NOMO-1 (cell line): ENCODE data around the gene CHFR.
"Not testable (repeated sequence)": the region's sequence is repeated elsewhere in the genome, so short reads cannot be mapped to it uniquely, and the experiment has no call there.

Experiments
- DNase-seq, 2 experiments: peaks; one replicate each; lab custom pipeline; 2025; ENCODE audit not compliant: unreplicated experiment in 2 of 2; lab: John Stamatoyannopoulos, UW

Gene CHFR

DNA sequence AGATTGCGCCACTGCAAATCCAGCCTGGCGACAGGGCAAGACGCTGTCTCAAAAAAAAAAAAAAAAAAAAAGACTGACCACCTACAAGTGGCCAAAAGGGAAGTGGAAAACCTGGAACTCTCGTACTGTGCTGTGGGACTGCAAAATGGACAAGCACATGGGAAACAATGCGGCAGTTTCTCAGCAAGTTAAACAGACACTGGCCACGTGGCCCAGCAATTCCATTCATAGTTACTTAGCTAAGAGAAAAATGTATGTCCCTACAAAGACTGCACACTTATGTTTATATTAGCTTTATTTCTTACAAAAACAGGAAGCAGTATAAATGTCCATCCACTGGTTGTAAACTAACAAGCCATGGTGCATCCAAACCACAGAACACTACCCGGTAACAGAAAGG lies 5.6 kb downstream of the CHFR start:
- DNase-seq: no peak

DNA sequence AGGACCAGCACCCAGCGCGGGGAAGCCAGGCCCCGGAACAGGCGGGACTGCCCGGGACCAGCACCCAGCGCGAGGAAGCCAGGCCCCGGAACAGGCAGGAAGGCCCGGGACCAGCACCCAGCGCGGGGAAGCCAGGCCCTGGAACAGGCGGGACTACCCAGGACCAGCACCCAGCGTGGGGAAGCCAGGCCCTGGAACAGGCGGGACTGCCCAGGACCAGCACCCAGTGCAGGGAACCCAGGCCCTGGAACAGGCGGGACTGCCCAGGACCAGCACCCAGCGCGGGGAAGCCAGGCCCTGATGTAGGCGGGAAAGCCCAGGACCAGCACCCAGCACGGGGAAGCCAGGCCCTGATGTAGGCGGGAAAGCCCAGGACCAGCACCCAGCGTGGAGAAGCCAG lies 12.8 kb downstream of the CHFR start:
- not testable (repeated sequence) for DNase-seq

DNA sequence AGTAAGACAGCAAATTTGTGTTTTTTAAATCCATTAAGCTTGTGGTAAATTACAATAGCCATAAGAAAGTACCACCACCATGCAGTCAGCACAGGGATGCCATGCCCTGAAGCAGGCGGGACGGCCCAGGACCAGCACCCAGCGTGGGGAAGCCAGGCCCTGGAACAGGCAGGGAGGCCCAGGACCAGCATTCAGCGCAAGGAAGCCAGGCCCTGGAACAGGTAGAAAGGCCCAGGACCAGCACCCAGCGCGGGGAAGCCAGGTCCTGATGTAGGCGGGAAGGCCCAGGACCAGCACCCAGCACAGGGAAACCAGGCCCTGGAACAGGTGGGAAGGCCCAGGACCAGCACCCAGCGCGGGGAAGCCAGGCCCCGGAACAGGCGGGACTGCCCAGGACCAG lies 13.2 kb downstream of the CHFR start:
- DNase-seq: no peak

DNA sequence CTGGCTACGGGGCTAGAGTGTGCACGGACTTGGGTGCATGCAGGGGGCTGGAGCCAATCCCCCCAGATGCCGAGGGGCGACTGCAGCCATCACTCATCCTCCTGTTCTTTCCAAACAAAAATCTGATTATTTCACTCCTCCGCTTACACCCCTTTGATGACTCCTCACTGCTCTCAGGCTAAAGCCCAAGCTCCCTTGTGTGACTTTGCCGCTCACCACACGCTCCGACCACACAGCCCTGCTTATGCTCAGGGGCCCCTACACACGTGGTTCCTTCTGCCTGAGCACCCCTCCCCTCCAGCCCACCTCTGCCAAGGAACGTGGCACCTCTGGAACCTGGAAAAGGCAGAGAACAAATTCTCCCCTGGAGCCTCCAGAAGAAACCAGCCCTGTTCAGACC lies 13.7 kb downstream of the CHFR start:
- DNase-seq: no peak

DNA sequence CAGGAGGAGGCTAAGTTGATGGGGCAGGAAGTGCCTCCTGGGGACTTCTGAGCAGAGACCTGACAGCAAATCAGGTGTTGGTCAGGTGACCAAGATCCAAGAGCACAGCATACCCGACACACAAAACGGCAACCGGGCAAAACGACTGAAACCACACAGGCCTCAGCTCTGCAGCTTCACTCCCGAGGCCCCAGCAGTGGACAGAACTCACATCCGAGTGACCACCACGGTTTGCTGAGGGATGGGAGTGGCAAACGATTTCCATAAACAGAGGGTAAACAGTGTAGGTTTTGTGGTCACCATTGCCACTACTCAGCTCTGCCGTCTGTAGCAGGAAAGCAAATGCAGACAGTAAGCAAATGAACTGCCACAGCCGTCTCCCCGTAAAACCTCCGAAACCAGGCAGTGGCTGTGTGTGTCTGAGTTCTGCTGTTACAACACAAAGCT lies 14.4 kb downstream of the CHFR start:
- DNase-seq: no peak

DNA sequence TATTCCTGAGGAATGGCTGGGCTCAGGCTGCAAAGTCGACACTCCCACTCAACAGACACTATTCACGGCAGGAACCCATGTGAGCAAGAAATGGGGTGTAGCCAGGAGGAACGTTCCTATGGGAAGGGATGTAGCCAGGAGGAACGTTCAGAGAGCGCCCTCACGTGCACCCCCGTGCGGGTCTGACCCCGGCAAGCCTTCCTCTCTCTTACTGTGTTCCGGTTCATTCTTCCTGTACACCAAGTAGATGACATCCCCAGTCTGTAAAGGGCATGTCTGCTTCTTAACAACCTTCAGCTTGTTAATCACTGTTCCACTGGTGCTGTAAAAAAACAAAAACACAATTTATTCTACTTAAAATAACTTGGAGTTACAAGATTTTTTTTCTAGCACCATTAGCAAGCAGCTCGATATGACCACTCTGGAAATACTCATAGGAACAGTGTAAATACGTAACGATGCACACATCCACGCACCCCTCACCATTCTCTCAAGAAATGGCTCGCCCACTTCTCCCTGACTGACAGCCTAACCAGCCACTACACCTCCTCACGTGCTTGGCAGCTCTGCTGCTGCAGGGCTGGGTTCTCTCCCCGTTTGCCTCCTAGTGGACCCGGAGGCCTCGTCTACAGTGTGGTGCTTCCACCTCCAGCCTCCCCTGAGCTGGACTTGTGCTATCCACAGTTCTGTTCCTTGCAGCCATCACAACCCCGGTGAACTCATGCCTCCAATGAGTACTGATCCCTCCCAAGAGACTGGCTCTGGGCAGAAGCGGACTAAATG lies 15.1 kb downstream of the CHFR start:
- no peak for DNase-seq

DNA sequence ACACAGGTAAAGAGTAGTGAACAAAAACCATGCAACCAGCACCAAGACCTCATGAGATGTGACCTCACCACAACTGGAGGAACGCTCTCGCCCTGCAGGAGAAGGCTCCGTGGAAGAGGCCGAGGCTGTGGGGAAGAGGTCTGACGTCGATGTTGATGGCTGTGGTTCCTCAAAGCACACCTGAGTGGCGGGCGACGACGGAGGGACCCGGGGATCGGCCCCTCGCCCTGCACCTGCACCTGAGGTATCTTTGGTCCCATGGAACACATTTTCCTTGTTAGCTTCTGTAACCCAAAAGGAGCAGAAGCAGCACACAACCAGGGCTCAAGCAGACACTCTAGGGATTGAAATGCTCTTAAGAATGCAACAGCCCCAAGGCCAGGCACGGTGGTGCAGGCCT lies 17.9 kb downstream of the CHFR start:
- no peak for DNase-seq

DNA sequence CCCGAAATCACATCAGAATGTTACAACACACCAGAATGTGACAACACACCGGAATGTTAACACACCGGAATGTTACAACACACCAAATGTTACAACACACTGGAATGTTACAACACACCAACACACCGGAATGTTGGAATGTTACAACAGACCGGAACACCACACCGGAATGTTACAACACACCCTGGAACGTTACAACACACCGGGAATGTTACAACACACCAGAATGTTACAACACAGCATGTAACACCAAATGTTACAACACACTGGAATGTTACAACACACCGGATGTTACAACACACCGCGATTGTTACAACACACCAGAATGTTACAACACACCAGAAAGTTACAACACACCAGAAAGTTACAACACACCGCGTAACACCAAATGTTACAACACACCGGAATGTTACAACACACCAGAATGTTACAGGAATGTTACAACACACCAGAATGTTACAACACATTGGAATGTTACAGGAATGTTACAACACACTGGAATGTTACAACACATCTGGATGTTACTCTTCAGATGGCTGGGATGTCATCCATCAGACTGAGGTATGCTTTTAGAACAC lies 21.1 kb downstream of the CHFR start:
- no peak for DNase-seq

DNA sequence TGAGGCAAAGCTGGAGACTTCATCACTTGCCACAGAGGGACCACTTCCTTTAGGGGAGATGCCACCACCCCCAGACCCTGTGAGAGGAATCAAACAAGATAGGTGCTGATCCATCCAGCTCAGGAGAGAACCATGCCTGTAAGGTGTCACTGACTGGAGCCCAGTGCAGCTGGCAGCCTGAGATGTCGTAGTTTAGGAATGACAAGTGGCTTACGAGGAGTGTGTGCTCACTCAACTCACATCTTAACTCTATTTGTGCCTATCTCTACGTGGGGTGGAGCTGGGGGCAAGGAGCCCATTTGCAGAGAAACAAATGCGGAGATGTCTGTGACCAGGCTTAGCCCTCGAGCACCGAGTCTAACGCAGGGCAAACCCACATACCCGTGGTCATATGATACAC lies 25.8 kb downstream of the CHFR start:
- no peak for DNase-seq

DNA sequence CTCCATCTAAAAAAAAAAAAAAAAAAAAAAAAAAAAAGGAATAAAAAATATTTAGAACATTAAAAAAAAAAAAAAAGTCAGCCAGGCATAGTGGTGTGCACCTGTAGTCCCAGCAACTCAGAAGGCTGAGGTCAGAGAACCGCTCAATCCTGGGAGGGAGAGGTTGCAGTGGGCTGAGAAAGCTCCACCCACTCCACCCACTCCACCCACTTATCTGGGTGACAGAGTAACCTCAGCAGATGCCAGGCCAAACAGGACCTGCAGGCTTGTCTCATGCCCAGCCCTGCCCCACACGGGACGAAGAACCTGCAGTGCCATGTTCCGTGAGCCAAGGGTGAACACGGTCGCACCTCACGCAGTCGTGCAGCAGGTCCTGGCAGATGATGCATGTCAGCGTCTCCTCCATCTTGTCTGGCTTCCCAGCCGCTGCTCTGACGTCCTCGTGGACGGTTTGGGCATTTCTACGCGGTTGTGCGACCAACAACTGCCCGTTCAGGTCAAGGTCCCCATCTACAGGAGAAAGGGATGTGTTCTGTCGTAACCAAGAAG lies 28.6 kb downstream of the CHFR start:
- DNase-seq: no peak

DNA sequence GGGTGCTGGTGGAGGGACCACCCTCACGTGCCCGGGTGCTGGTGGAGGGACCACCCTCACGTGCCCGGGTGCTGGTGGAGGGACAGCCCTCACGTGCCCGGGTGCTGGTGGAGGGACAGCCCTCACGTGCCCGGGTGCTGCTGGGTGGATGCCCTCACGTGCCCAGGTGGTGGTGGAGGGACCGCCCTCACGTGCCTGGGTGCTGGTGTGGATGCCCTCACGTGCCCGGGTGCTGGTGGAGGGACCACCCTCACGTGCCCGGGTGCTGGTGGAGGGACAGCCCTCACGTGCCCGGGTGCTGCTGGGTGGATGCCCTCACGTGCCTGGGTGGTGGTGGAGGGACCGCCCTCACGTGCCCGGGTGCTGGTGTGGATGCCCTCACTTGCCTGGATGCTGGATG lies 30.4 kb downstream of the CHFR start:
- not testable (repeated sequence) for DNase-seq

DNA sequence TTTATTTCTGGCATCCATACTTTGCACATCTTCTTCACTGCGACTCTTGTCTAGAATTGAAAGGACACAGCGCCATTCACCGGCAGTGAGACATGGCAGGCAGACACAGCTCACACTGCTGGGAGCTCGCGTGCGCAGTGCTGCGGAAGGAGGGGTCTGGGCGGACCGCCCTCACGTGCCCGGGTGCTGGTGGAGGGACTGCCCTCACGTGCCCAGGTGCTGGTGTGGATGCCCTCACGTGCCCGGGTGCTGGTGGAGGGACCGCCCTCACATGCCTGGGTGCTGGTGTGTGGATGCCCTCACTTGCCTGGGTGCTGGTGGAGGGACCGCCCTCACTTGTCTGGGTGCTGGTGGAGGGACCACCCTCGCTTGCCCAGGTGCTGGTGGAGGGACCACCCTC lies 30.8 kb downstream of the CHFR start:
- no peak for DNase-seq

DNA sequence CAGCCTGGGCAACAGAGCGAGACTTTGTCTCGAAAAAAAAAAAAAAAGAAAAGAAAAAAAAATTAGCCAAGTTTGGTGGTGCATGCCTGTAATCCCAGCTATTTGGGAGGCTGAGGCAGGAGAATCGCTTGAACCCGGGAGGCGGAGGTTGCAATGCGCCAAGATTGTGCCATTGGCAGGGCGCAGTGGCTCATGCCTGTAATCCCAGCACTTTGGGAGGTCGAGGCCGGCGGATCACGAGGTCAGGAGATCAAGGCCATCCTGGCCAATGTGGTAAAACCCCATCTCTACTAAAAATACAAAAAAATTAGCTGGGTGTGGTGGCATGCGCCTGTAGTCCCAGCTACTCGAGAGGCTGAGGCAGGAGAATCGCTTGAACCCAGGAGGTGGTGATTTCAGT lies 32.2 kb downstream of the CHFR start:
- not testable (repeated sequence) for DNase-seq

DNA sequence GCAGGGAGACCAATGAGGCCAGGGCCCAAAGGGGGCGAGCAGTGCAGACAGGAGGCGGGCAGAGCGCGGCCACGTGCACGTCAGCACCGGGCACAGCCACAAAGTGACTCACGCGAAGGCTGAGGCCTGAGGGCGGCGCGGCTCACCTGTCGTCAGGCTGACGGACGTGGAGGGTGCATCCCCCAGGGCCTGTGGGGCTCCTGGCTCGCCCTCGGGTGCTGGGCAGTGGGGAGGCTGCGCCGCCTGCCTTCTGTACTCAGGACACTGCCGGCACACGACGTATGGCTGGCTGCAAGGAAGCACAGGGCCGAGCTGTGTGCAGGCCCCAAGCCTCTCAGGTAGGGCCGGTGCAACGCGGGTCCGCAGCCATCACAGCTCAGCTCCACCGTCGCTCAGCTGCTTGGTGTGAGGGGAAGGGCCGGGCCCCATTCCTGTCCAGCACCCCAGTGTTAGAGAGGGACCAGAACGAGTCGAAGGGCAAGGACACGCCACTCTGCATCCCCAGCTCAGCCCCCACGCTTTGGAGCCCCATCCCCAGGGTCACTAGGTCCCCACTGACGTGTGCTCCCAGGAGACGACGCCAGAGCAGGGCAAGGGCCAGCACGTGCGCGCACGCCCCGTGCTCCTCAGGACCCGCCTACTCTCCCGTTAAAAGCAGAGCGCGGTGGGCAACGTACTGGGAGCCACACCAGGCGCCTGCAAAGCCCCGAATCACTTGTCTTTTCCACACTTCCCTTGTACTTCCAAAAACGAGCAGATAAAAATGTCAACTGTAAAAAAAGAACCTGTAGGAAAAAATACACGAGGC lies 33.9 kb downstream of the CHFR start:
- DNase-seq: no peak

DNA sequence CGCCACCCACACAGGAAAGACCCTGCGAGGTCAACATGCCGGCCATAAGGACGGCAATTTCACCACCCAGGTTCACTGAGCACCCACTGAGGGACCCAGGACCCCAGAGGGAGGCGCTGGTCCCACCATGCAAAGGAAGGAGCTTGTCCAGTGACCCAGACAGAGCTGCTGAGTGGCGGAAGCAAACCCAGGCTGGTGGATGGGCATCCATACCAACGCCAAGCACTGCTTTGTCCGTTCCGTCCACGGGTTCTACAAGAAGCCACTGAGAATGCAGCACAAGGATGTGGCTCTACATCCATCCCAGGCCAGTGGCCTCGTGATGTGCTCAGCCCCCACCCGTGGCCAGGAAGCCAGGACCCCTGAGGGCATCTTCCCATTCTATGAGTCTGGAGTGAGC lies 34.9 kb downstream of the CHFR start:
- no peak for DNase-seq

DNA sequence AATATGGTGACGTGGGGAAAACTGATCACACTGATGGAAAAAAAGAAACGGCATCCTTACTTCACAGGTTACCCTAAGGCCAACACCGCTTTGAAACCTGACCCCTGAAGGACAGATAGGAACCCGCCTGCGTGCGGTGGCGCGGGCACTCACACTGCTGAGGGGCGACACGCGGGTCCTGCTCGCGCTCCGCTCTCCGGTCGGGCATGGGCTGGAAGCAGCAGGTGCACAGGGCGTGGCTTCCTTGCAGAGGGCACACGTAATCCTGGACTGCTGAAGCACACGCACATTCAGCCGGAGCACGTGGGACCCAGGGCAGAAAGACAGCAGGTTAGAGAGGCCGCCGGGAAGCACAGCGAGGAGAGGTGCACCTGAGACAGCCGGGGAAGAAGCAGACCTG lies 35.9 kb downstream of the CHFR start:
- no peak for DNase-seq

DNA sequence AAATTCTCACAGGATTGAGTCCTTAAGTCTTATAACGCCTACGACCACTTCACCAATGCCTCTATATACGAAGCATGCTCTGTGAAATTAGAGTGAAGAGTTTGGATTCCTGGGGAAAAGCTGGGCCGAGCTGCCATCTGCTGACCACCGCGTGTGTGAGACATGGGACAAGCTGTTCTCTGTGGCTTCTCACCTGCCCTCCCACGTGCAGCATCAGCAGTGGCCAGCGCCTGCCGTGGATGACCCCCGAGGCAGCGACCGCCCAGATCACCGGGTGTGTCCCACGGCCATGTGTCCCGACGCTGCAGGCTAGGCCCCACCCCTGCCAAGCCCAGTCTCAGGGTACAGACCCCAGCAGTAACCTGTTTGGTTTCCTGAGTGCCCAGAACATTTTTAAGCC lies 37.1 kb downstream of the CHFR start:
- DNase-seq: no peak

DNA sequence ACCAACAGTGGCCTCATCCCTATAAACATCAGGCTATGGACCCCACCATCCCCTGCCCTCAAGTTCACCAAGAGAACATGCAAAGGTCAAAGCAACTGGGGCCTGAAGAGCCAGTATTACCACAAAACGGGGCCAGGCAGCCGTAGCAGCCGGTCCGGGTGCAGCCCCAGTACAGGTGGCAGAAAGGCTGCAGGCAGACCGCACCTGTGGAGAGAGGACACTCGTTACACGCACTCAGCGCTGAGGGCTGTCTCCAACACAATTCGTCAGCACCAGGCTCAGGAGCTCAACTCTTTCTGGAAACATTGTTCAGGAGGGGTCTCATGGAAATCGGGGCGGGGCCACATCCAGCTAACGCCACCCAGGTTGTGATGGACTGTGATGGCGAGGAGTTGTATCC lies 38.9 kb downstream of the CHFR start:
- no peak for DNase-seq

DNA sequence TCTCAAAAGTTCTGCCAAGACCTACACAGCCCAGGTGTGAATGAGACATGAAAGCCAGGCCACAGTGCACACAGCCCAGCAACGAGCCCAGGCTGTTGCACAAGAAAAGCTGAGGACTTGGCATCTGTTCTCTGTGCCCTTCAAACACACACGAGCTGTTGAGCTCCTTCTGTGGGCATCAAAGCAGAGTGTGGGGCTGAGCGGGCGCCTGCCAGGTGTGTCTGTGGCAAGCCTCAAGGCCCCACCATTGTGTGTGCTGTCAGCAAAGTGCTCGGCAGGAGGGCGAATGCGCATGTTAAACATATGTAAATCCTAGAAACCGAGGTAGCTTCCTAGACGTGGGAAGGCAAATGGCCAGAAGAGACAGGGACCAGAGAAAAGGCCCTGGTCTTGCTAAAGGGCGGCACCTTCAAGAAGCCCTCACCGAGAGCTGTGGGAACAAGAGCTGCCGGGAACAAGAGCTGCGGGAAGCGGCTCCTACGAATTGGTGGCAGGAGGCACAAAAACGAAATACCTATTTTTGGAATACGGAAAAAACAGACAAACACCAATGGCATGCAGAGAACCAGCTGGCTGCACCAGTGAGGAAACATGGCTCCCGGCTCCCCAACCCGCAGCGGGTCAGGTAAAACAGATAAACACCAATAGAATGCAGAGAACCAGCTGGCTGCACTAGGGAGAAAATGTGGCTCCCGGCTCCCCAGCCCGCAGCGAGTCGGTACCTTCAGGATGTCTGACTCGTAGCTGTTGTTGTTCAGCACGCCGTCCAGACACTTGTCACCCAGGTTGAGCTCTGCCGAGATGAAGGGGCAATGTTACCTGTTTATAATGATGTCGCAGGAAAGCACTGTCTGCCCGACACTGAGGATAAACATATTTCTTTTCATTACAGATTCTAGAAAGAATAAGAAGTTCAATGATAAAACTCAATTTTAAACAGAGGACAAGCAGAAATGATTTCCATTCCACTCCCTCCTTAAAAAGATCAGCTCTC lies 39.7 kb downstream of the CHFR start:
- DNase-seq: no peak

DNA sequence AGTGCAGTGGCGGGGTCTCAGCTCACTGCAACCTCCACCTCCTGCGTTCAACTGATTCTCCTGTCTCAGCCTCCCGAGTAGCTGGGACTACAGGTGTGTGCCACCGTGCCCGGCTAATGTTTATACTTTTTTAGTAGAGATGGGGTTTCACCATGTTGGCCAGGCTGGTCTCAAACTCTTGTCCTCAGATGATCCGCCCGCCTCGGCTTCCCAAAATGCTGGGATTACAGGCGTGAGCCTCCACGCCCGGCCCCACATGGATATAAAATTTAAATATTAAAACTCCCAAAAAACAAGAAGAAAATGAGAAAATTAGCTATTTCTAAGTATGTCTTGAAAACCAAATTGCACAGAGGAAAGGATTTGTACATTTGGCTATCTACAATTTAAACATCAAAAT lies 42.7 kb downstream of the CHFR start:
- not testable (repeated sequence) for DNase-seq
